ENCODE results near the gene MARF1.
"Not testable (repeated sequence)": the region's sequence is repeated elsewhere in the genome, so short reads cannot be mapped to it uniquely, and the experiment has no call there.

DNA sequence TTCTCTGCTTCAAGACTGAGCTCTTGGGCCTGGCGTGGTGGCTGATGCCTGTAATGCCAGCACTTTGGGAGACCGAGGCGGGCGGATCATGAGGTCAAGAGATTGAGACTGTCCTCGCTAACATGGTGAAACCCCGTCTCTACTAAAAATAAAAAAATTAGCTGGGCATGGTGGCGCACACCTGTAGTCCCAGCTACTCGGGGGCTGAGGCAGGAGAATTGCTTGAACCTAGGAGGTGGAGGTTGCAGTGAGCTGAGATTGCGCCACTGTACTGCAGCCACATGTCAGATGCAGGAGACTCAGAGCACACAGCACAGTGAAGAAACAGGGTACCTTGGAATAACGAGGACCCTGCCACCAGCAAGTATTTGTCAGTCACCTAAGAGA, 29.2 kb upstream of the MARF1 start:
- TF ChIP-seq, protein P1, sequence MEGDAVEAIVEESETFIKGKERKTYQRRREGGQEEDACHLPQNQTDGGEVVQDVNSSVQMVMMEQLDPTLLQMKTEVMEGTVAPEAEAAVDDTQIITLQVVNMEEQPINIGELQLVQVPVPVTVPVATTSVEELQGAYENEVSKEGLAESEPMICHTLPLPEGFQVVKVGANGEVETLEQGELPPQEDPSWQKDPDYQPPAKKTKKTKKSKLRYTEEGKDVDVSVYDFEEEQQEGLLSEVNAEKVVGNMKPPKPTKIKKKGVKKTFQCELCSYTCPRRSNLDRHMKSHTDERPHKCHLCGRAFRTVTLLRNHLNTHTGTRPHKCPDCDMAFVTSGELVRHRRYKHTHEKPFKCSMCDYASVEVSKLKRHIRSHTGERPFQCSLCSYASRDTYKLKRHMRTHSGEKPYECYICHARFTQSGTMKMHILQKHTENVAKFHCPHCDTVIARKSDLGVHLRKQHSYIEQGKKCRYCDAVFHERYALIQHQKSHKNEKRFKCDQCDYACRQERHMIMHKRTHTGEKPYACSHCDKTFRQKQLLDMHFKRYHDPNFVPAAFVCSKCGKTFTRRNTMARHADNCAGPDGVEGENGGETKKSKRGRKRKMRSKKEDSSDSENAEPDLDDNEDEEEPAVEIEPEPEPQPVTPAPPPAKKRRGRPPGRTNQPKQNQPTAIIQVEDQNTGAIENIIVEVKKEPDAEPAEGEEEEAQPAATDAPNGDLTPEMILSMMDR (optimal IDR thresholded peaks at IDR 0.05 in 1 of 3, IDR thresholded peaks at IDR 0.05 in 1 of 3, conservative IDR thresholded peaks at IDR 0.05 in 1 of 3; ENCODE audit: extremely low read depth in 1 of 3, insufficient read depth in 2 of 3, low read length in 3 of 3) = not testable (repeated sequence)
- TF ChIP-seq EZH2 (IDR thresholded peaks at IDR 0.05; ENCODE audit: low read length) = not testable (repeated sequence)
